Right renal cortex interstitium (tissue), 3 donors: Measurements from ENCODE around the gene HADHA. TPM values are rescaled to one million over a fixed set of nuclear protein-coding genes. Genes with fewer than 3 reads are reported as not detected.

Source experiments
- DNase-seq, 3 donors: peaks; one replicate each; pipeline ENCODE4 v3.0.0-alpha.2; 2013; ENCODE audit warnings: low read depth in 3 of 3, low spot score in 2 of 3
- polyA plus RNA-seq, 3 donors: library from polyadenylated mRNA; unstranded; fragments of 120-200 nt; gene quantifications; one replicate each; pipeline ENCODE4 v1.2.1, GENCODE V29; 2013; ENCODE audit not compliant: insufficient read length in 3 of 3

The HADHA gene
- polyA plus RNA-seq, 3 donors = 222 to 257 (median 228) TPM

GRCh38 chr2:26195040-26195984 lies 49.1 kb downstream of the HADHA start:
- DNase-seq = no peak

- DNase-seq = no peak
Observed at GRCh38 chr2:26193578-26194231, 50.7 kb downstream of the HADHA start.

GRCh38 chr2:26191316-26192159 lies 52.9 kb downstream of the HADHA start:
- no peak for DNase-seq

- DNase-seq = no peak
Observed at GRCh38 chr2:26190369-26190768, 54.1 kb downstream of the HADHA start.

- DNase-seq = no peak
Observed at GRCh38 chr2:26189751-26190150, 54.7 kb downstream of the HADHA start.

- DNase-seq = no peak
Observed at GRCh38 chr2:26189123-26189522, 55.3 kb downstream of the HADHA start.

- no peak for DNase-seq
Observed at GRCh38 chr2:26187537-26188104, 56.8 kb downstream of the HADHA start.

GRCh38 chr2:26187114-26187513 lies 57.3 kb downstream of the HADHA start:
- no peak for DNase-seq

GRCh38 chr2:26185954-26186770 lies 58.3 kb downstream of the HADHA start:
- no peak for DNase-seq

GRCh38 chr2:26185304-26185928 lies 59.0 kb downstream of the HADHA start:
- no peak for DNase-seq

GRCh38 chr2:26184555-26185303 lies 59.7 kb downstream of the HADHA start:
- peak; percentile 75 to 83 (median 78) for DNase-seq

- no peak for DNase-seq
Observed at GRCh38 chr2:26184121-26184520, 60.3 kb downstream of the HADHA start.

GRCh38 chr2:26182887-26183630 lies 61.4 kb downstream of the HADHA start:
- DNase-seq = no peak

GRCh38 chr2:26182441-26182840 lies 62.0 kb downstream of the HADHA start:
- DNase-seq = no peak

GRCh38 chr2:26179446-26179913 lies 65.0 kb downstream of the HADHA start:
- no peak for DNase-seq

- no peak for DNase-seq
Observed at GRCh38 chr2:26178746-26179436, 65.5 kb downstream of the HADHA start.

GRCh38 chr2:26178246-26178645 lies 66.2 kb downstream of the HADHA start:
- no peak for DNase-seq
